Measurements from ENCODE around the gene COX19. TPM values are rescaled to one million over a fixed set of nuclear protein-coding genes. Genes with fewer than 3 reads are reported as not detected.
"Not testable (repeated sequence)": the region's sequence is repeated elsewhere in the genome, so short reads cannot be mapped to it uniquely, and the experiment has no call there.

The COX19 gene
- total and polyA plus RNA-seq, 2 donors (not counting 1 experiment from before 2014, with no cell fraction given): 4.3 to 11.7 TPM

GRCh38 chr7:1002026-1002425 lies 26.7 kb upstream of the COX19 start:
- H2AFZ ChIP-seq (ENCODE audit: low read length); H3K27ac ChIP-seq (ENCODE audit: insufficient read depth, low read length); DNase-seq (ENCODE audit: low read depth in 2 of 2); H3K4me3 ChIP-seq (replicated peaks in 1 of 4; ENCODE audit: control extremely low read depth in 1 of 4, insufficient read depth in 1 of 4, low read depth in 3 of 4, low read length in 4 of 4); H3K4me2 ChIP-seq (ENCODE audit: extremely low read depth, insufficient read depth, low read length); H3K9ac ChIP-seq (ENCODE audit: insufficient read depth, low read length); H3K4me1 ChIP-seq (ENCODE audit: control insufficient read depth, extremely low read depth, insufficient read depth, low read length); H3K79me2 ChIP-seq (ENCODE audit: control insufficient read depth, insufficient read depth, low read length); H3K36me3 ChIP-seq (ENCODE audit: control insufficient read depth, insufficient read depth, low read length); H3K27me3 ChIP-seq (ENCODE audit: control insufficient read depth, insufficient read depth, low read length); H4K20me1 ChIP-seq (ENCODE audit: control insufficient read depth, extremely low read depth, insufficient read depth, low read length); H3K9me3 ChIP-seq (ENCODE audit: control insufficient read depth, insufficient read depth, low read depth, low read length): not testable (repeated sequence)

GRCh38 chr7:1001069-1001770 lies 25.9 kb upstream of the COX19 start:
- H3K36me3 ChIP-seq (ENCODE audit: control insufficient read depth, insufficient read depth, low read length); H3K9ac ChIP-seq (ENCODE audit: insufficient read depth, low read length); H3K79me2 ChIP-seq (ENCODE audit: control insufficient read depth, insufficient read depth, low read length); H3K4me1 ChIP-seq (ENCODE audit: control insufficient read depth, extremely low read depth, insufficient read depth, low read length); H3K4me2 ChIP-seq (ENCODE audit: extremely low read depth, insufficient read depth, low read length); H3K27me3 ChIP-seq (ENCODE audit: control insufficient read depth, insufficient read depth, low read length); H4K20me1 ChIP-seq (ENCODE audit: control insufficient read depth, extremely low read depth, insufficient read depth, low read length); H3K27ac ChIP-seq (ENCODE audit: insufficient read depth, low read length); H3K4me3 ChIP-seq (replicated peaks in 1 of 4; ENCODE audit: control extremely low read depth in 1 of 4, insufficient read depth in 1 of 4, low read depth in 3 of 4, low read length in 4 of 4); H2AFZ ChIP-seq (ENCODE audit: low read length); DNase-seq (ENCODE audit: low read depth in 2 of 2); H3K9me3 ChIP-seq (ENCODE audit: control insufficient read depth, insufficient read depth, low read depth, low read length): not testable (repeated sequence)

- Histone ChIP-seq H3K79me2 (ENCODE audit: control insufficient read depth, insufficient read depth, low read length) (no peaks in the 10 kb centered on the region), H3K9ac (ENCODE audit: insufficient read depth, low read length) (no peak overlapping the region), H3K4me2 (ENCODE audit: extremely low read depth, insufficient read depth, low read length) (no peak overlapping the region), H3K36me3 (ENCODE audit: control insufficient read depth, insufficient read depth, low read length) (peaks cover 7% of the 10 kb centered on the region), H3K9me3 (ENCODE audit: control insufficient read depth, insufficient read depth, low read depth, low read length) (no peaks in the 10 kb centered on the region), H3K4me3 (replicated peaks in 1 of 4; ENCODE audit: control extremely low read depth in 1 of 4, insufficient read depth in 1 of 4, low read depth in 3 of 4, low read length in 4 of 4) (no peak overlapping the region), H3K27ac (ENCODE audit: insufficient read depth, low read length) (no peak overlapping the region), H4K20me1 (ENCODE audit: control insufficient read depth, extremely low read depth, insufficient read depth, low read length) (no peaks in the 10 kb centered on the region), H3K27me3 (ENCODE audit: control insufficient read depth, insufficient read depth, low read length) (no peaks in the 10 kb centered on the region), H2AFZ (ENCODE audit: low read length) (no peak overlapping the region), H3K4me1 (ENCODE audit: control insufficient read depth, extremely low read depth, insufficient read depth, low read length) (no peaks in the 10 kb centered on the region)
- TF ChIP-seq EZH2 (IDR thresholded peaks at IDR 0.05; ENCODE audit: low read length, missing control alignments): no peak
- TF ChIP-seq CTCF (conservative IDR thresholded peaks at IDR 0.05 in 1 of 2, IDR thresholded peaks at IDR 0.05 in 1 of 2; ENCODE audit: low read depth in 1 of 2, low read length in 2 of 2): no peak
- DNase-seq (ENCODE audit: low read depth in 2 of 2): no peak
These were observed 24.9 kb upstream of the COX19 start for GRCh38 chr7:999941-1000935.

Data from fibroblast of lung (primary cell).